GM12872 (cell line): ENCODE data around the gene PAMR1.

Source experiments
- CTCF ChIP-seq: IDR thresholded peaks from 3 replicates; pipeline ENCODE4 v1.5.1; 2011; ENCODE audit warnings: low read depth, mild to moderate bottlenecking, low read length, moderate library complexity; ENCODE audit not compliant: insufficient read depth

The PAMR1 gene

GRCh38 chr11:35540526-35540925, 15.1 kb upstream of the PAMR1 start:
- no peak for TF ChIP-seq CTCF

DNA sequence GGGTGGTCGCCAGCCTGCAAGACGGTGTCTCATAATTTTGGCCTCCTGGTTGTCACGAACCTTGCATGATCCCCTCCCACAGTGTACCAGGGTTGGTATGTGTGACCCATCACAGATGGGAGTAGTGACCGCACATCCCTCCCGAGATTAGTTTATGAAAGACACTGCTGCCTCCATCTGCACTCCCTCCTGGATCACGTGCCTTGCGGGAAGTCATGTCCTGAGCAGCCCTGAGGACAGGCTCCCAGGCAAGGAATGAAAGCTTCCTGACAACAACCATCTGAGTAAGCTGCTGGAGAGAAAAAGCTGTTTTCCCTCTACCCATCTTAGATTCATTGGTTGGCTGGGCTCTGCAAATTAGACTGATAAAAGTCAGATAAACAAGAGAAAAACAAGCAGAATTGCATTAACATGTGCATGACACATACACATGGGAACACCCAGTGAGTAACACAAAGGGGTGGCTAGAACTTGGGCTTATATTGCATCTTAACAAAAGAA, 14.4 kb upstream of the PAMR1 start:
- no peak for TF ChIP-seq CTCF

GRCh38 chr11:35539256-35539655, 13.8 kb upstream of the PAMR1 start:
- TF ChIP-seq CTCF: no peak

DNA sequence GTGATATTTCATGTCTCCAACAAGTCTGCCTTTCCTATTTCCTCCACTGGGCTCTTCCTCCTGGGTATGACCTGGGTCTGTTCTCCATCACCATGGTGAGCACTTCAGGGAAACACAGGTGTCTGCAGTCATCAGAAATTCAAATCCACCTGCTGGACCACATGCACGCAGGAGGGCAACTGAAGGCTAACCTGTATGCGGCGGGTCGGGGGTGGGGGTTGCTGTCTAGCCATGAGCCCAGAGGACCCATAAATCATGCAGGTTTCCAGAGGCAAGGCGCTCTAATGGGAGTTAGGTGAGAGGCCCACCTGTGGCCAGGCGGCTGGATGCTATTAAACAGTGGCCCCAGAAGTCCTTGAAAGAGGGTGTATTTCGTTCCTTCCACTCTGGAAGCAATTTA, 11.1 kb upstream of the PAMR1 start:
- no peak for TF ChIP-seq CTCF

- TF ChIP-seq CTCF: no peak
These were observed 5.8 kb upstream of the PAMR1 start for GRCh38 chr11:35531246-35531645.

DNA sequence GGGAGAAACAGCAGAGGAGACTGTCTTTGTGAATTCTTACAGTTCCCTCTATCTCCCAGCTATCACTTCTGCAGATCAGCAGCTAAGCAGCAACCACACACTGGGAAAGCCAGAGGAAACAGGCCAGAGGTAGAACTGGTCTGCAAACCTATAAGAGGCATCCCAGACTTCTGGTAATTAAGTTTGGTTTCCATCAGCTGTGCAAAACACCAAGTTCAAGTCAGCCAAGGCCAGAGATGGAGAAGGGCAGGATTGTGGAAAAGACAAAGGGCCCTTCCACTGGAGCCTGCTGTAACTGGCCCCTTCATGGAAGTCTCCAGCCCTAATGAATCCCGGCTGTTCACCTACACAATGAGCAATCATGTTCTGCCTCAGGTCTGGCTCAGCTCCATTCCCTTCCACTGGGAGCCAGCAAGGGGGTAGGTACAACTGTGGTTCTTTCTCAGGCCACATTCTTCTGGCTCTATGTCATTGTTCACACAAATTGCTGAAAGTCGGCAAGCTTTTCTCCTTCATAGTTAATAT, 4.6 kb upstream of the PAMR1 start:
- no peak for TF ChIP-seq CTCF

DNA sequence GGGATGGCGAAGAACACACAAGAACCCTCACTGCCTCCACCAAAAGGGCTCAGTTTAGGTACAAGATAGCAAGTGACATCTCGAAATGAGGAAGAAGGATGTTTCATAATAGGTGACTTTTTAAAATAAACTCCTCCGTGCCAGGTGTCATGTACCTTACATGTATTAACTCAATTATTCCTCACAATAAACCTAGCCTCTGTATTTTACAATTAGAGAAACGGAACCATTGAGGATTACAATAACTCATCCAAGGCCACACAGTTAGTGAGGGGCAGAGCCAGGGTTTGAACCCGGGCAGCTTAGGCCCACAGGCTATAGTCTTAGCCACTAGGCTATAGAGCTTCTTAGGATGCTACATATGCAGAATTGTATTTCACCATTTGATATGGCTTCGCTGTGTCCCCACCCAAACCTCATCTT, 965 bp upstream of the PAMR1 start:
- TF ChIP-seq CTCF: no peak
